SK-N-SH treated with all-trans-retinoic acid at 6 μM for 48 hours (cell line): Measurements from ENCODE around the gene ATG10.

Experiments used
- ATAC-seq: fragments of 200-7000 bp; cut with Tn5 transposase; 3 replicates; pipeline ENCODE4 v1.9.1; 2020; ENCODE audit warnings: mild to moderate bottlenecking, moderate library complexity
- BACH2 ChIP-seq: fragments of 250-450 bp; sonication (Bioruptor Pico); IDR thresholded peaks from 2 replicates; pipeline ENCODE4 v1.9.0; 2021; ENCODE audit warnings: mild to moderate bottlenecking, borderline replicate concordance
- CSDC2 ChIP-seq: fragments of 250-450 bp; sonication (Bioruptor Pico); IDR thresholded peaks from 2 replicates; pipeline ENCODE4 v1.5.0; 2020; ENCODE audit warnings: mild to moderate bottlenecking, moderate library complexity
- GLIS3 ChIP-seq: fragments of 250-450 bp; sonication (Bioruptor Pico); IDR thresholded peaks from 2 replicates; pipeline ENCODE4 v1.5.0; 2020; ENCODE audit warnings: mild to moderate bottlenecking, moderate library complexity
- ISL1 ChIP-seq: fragments of 250-450 bp; sonication (Bioruptor Pico); IDR thresholded peaks from 2 replicates; pipeline ENCODE4 v2.1.2; 2022; ENCODE audit warnings: mild to moderate bottlenecking, moderate library complexity
- OSR1 ChIP-seq: fragments of 250-450 bp; sonication (Bioruptor Pico); IDR thresholded peaks from 2 replicates; pipeline ENCODE4 v1.8.0; 2022; ENCODE audit warnings: moderate library complexity, mild to moderate bottlenecking, inconsistent platforms
- PPARA ChIP-seq: fragments of 250-450 bp; sonication (Bioruptor Pico); IDR thresholded peaks from 2 replicates; pipeline ENCODE4 v1.5.0; 2020; ENCODE audit warnings: mild to moderate bottlenecking, borderline replicate concordance
- RARB ChIP-seq: fragments of 250-450 bp; sonication (Bioruptor Pico); IDR thresholded peaks from 2 replicates; pipeline ENCODE4 v1.8.0; 2021; ENCODE audit warnings: mild to moderate bottlenecking, moderate library complexity
- SNAI2 ChIP-seq: fragments of 250-450 bp; sonication (Bioruptor Pico); IDR thresholded peaks from 2 replicates; pipeline ENCODE4 v1.5.0; 2020; ENCODE audit warnings: mild to moderate bottlenecking, moderate library complexity
- TCF4 ChIP-seq: fragments of 250-450 bp; sonication (Bioruptor Pico); IDR thresholded peaks from 2 replicates; pipeline ENCODE4 v1.8.0; 2021; ENCODE audit warnings: mild to moderate bottlenecking, moderate library complexity, borderline replicate concordance
- TOX ChIP-seq: fragments of 250-450 bp; sonication (Bioruptor Pico); IDR thresholded peaks from 2 replicates; pipeline ENCODE4 v1.8.0; 2021; ENCODE audit warnings: mild to moderate bottlenecking, moderate library complexity, borderline replicate concordance
- ZC3H10 ChIP-seq: fragments of 250-450 bp; sonication (Bioruptor Pico); IDR thresholded peaks from 2 replicates; pipeline ENCODE4 v1.5.1; 2021; ENCODE audit warnings: mild to moderate bottlenecking, moderate library complexity
- ZFP3 ChIP-seq: fragments of 250-450 bp; sonication (Bioruptor Pico); IDR thresholded peaks from 2 replicates; pipeline ENCODE4 v1.5.0; 2020; ENCODE audit warnings: mild to moderate bottlenecking, moderate library complexity
- ZFP30 ChIP-seq: fragments of 450-650 bp; formaldehyde crosslinking; IDR thresholded peaks from 2 replicates; pipeline ENCODE4 v1.5.0; 2022; ENCODE audit warnings: mild to moderate bottlenecking, moderate library complexity
- ZNF565 ChIP-seq: fragments of 450-650 bp; formaldehyde crosslinking; conservative IDR thresholded peaks from 2 replicates; pipeline ENCODE4 v1.5.0; 2020; ENCODE audit warnings: low read depth, mild to moderate bottlenecking, moderate library complexity
- ZNF70 ChIP-seq: fragments of 450-650 bp; formaldehyde crosslinking; IDR thresholded peaks from 2 replicates; pipeline ENCODE4 v1.5.0; 2020; ENCODE audit warnings: mild to moderate bottlenecking, moderate library complexity
- ZNF8 ChIP-seq: fragments of 450-650 bp; formaldehyde crosslinking; IDR thresholded peaks from 2 replicates; pipeline ENCODE4 v1.5.0; 2020; ENCODE audit warnings: mild to moderate bottlenecking, moderate library complexity
- TF ChIP-seq, protein P1 (sequence below): fragments of 250-450 bp; sonication (Bioruptor Pico); IDR thresholded peaks from 2 replicates; pipeline ENCODE4 v1.5.1; 2021; ENCODE audit warnings: mild to moderate bottlenecking, moderate library complexity
- TF ChIP-seq, protein P2 (sequence below): fragments of 250-450 bp; sonication (Bioruptor Pico); IDR thresholded peaks from 2 replicates; pipeline ENCODE4 v1.8.0; 2021; ENCODE audit warnings: low read depth, mild to moderate bottlenecking, moderate library complexity, borderline replicate concordance
- TF ChIP-seq, protein P3 (sequence below): fragments of 250-450 bp; sonication (Bioruptor Pico); IDR thresholded peaks from 2 replicates; pipeline ENCODE4 v1.8.0; 2020; ENCODE audit warnings: mild to moderate bottlenecking, moderate library complexity, borderline replicate concordance
- TF ChIP-seq, protein P4 (sequence below): fragments of 250-450 bp; sonication (Bioruptor Pico); IDR thresholded peaks from 2 replicates; pipeline ENCODE4 v1.5.0; 2020; ENCODE audit warnings: mild to moderate bottlenecking, moderate library complexity

Gene ATG10

DNA sequence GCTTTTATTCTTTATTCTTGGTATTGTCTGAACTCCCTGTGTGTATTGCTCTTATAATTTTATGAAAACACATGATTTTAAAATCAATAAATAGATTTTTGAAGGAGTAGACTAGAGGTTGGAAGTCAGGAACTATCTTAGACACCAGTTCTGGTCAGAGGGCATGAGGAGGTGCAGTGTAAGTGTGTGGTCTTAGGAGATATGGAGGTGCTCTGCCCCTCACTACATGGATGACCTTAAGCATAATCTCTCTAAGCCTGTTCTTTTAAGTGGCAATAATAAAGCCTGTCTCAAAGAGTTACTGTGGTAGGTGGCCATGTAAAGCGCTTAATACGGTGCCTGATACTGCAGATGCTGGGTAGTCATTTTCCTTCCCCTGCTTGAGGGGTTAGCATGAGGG, 272.3 kb downstream of the ATG10 start:
- TF ChIP-seq ZNF8 (CRISPR knock-in tag) (no peak), ZC3H10 (CRISPR knock-in tag) (no peak), GLIS3 (CRISPR knock-in tag) (no peak), OSR1 (CRISPR knock-in tag) (no peak), BACH2 (no peak), TCF4 (no peak), ZFP3 (no peak), ZNF565 (no peak), ZNF70 (CRISPR knock-in tag) (no peak)
- TF ChIP-seq, protein P1, sequence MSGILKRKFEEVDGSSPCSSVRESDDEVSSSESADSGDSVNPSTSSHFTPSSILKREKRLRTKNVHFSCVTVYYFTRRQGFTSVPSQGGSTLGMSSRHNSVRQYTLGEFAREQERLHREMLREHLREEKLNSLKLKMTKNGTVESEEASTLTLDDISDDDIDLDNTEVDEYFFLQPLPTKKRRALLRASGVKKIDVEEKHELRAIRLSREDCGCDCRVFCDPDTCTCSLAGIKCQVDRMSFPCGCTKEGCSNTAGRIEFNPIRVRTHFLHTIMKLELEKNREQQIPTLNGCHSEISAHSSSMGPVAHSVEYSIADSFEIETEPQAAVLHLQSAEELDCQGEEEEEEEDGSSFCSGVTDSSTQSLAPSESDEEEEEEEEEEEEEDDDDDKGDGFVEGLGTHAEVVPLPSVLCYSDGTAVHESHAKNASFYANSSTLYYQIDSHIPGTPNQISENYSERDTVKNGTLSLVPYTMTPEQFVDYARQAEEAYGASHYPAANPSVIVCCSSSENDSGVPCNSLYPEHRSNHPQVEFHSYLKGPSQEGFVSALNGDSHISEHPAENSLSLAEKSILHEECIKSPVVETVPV (CRISPR knock-in tag), result no peak
- TF ChIP-seq, protein P2, sequence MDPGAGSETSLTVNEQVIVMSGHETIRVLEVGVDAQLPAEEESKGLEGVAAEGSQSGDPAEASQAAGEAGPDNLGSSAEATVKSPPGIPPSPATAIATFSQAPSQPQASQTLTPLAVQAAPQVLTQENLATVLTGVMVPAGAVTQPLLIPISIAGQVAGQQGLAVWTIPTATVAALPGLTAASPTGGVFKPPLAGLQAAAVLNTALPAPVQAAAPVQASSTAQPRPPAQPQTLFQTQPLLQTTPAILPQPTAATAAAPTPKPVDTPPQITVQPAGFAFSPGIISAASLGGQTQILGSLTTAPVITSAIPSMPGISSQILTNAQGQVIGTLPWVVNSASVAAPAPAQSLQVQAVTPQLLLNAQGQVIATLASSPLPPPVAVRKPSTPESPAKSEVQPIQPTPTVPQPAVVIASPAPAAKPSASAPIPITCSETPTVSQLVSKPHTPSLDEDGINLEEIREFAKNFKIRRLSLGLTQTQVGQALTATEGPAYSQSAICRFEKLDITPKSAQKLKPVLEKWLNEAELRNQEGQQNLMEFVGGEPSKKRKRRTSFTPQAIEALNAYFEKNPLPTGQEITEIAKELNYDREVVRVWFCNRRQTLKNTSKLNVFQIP, result no peak
- TF ChIP-seq, protein P3, sequence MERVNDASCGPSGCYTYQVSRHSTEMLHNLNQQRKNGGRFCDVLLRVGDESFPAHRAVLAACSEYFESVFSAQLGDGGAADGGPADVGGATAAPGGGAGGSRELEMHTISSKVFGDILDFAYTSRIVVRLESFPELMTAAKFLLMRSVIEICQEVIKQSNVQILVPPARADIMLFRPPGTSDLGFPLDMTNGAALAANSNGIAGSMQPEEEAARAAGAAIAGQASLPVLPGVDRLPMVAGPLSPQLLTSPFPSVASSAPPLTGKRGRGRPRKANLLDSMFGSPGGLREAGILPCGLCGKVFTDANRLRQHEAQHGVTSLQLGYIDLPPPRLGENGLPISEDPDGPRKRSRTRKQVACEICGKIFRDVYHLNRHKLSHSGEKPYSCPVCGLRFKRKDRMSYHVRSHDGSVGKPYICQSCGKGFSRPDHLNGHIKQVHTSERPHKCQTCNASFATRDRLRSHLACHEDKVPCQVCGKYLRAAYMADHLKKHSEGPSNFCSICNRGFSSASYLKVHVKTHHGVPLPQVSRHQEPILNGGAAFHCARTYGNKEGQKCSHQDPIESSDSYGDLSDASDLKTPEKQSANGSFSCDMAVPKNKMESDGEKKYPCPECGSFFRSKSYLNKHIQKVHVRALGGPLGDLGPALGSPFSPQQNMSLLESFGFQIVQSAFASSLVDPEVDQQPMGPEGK (CRISPR knock-in tag), result no peak
- ATAC-seq, result no peak

DNA sequence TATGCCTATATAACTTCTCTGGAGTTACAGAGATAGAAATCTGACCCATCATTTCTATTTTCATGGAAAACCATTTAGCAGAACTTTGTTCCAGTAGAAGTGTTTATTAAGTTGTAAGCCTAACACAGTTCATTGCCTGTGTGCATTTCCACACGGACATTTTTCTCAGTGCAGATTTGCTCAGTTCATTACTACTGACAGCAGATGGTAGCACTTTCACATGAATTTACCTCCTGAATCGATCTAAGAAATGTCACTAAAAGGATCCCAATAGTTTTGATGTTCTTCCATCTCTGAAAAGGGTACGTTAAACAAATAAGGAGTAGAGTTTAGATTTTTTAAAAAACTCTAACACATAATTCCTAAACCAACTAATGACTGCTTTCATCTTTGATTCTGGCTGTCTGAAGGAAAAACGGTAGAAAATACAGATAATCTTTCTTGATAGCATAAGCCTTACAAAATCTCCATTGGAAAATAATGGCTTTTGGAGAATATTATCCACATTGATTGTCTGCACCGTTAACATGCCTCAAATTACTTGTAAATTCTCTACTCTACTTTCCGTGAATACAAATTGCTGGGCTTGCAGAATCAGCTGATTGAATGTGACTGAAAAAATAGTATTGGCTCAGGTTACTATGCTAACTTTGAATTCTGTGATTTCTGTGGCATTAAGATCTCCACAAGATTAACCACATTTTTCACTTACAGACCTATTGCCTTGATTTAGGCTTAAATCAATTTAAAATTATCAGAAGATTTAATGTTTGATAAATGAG, 273.2 kb downstream of the ATG10 start:
- ATAC-seq, result no peak

DNA sequence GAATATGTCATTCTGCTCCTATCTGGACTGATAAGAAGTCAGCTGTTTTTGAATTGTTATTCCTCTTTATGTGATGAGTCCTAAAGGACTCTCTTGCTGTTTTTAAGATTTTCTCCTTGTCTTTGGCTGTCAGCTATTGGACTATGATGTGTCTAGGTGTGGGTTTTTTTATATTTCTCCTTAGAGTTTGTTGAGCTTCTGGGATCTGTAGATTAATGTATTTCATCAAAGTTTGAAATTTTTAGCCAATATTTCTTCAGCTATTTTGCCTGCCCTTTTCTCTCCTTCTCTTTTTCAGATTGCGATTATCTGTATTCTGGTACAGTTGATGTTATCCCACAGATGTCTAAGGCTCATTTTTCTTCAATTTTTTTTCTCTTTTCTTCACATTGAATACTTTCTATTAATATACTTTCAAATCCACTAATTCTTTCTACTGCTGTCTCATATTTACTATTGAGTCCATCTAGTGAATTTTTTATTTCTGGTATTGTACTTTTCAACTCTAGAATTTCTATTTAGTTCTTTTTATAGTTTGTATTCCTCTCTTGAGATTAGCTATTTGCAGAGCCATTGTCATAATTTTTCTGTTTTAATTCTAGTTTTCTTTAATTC, 275.2 kb downstream of the ATG10 start:
- ATAC-seq, result no peak
- TF ChIP-seq ZFP30, result peak; percentile 74
- no peak for TF ChIP-seq CSDC2 (CRISPR knock-in tag)
- TF ChIP-seq OSR1 (CRISPR knock-in tag), result no peak
- TF ChIP-seq ZFP3, result no peak
- no peak for TF ChIP-seq ZNF70 (CRISPR knock-in tag)
- TF ChIP-seq, protein P3 (CRISPR knock-in tag), result no peak

More for the DNA sequence above, 273.2 kb downstream of the ATG10 start:
- TF ChIP-seq OSR1 (CRISPR knock-in tag) (no peak), PPARA (CRISPR knock-in tag) (no peak), ISL1 (CRISPR knock-in tag) (no peak), RARB (CRISPR knock-in tag) (no peak), ZFP30 (no peak), SNAI2 (CRISPR knock-in tag) (no peak), TCF4 (no peak), TOX (CRISPR knock-in tag) (no peak)
- TF ChIP-seq, protein P1 (CRISPR knock-in tag), result no peak
- TF ChIP-seq, protein P4, sequence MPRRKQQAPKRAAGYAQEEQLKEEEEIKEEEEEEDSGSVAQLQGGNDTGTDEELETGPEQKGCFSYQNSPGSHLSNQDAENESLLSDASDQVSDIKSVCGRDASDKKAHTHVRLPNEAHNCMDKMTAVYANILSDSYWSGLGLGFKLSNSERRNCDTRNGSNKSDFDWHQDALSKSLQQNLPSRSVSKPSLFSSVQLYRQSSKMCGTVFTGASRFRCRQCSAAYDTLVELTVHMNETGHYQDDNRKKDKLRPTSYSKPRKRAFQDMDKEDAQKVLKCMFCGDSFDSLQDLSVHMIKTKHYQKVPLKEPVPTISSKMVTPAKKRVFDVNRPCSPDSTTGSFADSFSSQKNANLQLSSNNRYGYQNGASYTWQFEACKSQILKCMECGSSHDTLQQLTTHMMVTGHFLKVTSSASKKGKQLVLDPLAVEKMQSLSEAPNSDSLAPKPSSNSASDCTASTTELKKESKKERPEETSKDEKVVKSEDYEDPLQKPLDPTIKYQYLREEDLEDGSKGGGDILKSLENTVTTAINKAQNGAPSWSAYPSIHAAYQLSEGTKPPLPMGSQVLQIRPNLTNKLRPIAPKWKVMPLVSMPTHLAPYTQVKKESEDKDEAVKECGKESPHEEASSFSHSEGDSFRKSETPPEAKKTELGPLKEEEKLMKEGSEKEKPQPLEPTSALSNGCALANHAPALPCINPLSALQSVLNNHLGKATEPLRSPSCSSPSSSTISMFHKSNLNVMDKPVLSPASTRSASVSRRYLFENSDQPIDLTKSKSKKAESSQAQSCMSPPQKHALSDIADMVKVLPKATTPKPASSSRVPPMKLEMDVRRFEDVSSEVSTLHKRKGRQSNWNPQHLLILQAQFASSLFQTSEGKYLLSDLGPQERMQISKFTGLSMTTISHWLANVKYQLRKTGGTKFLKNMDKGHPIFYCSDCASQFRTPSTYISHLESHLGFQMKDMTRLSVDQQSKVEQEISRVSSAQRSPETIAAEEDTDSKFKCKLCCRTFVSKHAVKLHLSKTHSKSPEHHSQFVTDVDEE (CRISPR knock-in tag), result no peak
